ENCODE measurements around the gene PRDM10.
"Not testable (repeated sequence)": the region's sequence is repeated elsewhere in the genome, so short reads cannot be mapped to it uniquely, and the experiment has no call there.

Gene PRDM10

GRCh38 chr11:129880311-129880710 is 122.3 kb downstream of the PRDM10 start:
- DNase-seq (ENCODE audit: low read depth in 2 of 2), result no peak
- TF ChIP-seq CTCF (IDR thresholded peaks at IDR 0.05; ENCODE audit: low read depth, low read length), result no peak
- H3K4me3 ChIP-seq (replicated peaks in 1 of 2; ENCODE audit: low read depth in 2 of 2, low read length in 2 of 2), result no peak overlapping the region

GRCh38 chr11:129871914-129872313 is 130.7 kb downstream of the PRDM10 start:
- TF ChIP-seq CTCF (IDR thresholded peaks at IDR 0.05; ENCODE audit: low read depth, low read length), result no peak

GRCh38 chr11:129868626-129869025 is 134.0 kb downstream of the PRDM10 start:
- DNase-seq (ENCODE audit: low read depth in 2 of 2), result not testable (repeated sequence)

More at GRCh38 chr11:129871914-129872313, 130.7 kb downstream of the PRDM10 start:
- no peak for DNase-seq (ENCODE audit: low read depth in 2 of 2)
- no peak overlapping the region for H3K4me3 ChIP-seq (replicated peaks in 1 of 2; ENCODE audit: low read depth in 2 of 2, low read length in 2 of 2)

GRCh38 chr11:129866311-129866710 is 136.3 kb downstream of the PRDM10 start:
- no peak for DNase-seq (ENCODE audit: low read depth in 2 of 2)
- TF ChIP-seq CTCF (IDR thresholded peaks at IDR 0.05; ENCODE audit: low read depth, low read length), result no peak
- no peak overlapping the region for H3K4me3 ChIP-seq (replicated peaks in 1 of 2; ENCODE audit: low read depth in 2 of 2, low read length in 2 of 2)

More at GRCh38 chr11:129868626-129869025, 134.0 kb downstream of the PRDM10 start:
- H3K4me3 ChIP-seq (replicated peaks in 1 of 2; ENCODE audit: low read depth in 2 of 2, low read length in 2 of 2), result not testable (repeated sequence)

GRCh38 chr11:129865701-129866100 is 136.9 kb downstream of the PRDM10 start:
- no peak for DNase-seq (ENCODE audit: low read depth in 2 of 2)
- H3K4me3 ChIP-seq (replicated peaks in 1 of 2; ENCODE audit: low read depth in 2 of 2, low read length in 2 of 2), result no peak overlapping the region
- no peak for TF ChIP-seq CTCF (IDR thresholded peaks at IDR 0.05; ENCODE audit: low read depth, low read length)

- H3K4me3 ChIP-seq (replicated peaks in 1 of 2; ENCODE audit: low read depth in 2 of 2, low read length in 2 of 2), result no peak overlapping the region
- no peak for DNase-seq (ENCODE audit: low read depth in 2 of 2)
- no peak for TF ChIP-seq CTCF (IDR thresholded peaks at IDR 0.05; ENCODE audit: low read depth, low read length)
These were observed 137.8 kb downstream of the PRDM10 start for GRCh38 chr11:129864811-129865210.

GRCh38 chr11:129861702-129862522 is 140.7 kb downstream of the PRDM10 start:
- peak; percentile 94 to 96 for DNase-seq (ENCODE audit: low read depth in 2 of 2)
- no peak for TF ChIP-seq CTCF (IDR thresholded peaks at IDR 0.05; ENCODE audit: low read depth, low read length)
- H3K4me3 ChIP-seq (replicated peaks in 1 of 2; ENCODE audit: low read depth in 2 of 2, low read length in 2 of 2), result no peak overlapping the region
